OCI-LY7 (cell line): Measurements from ENCODE around the gene CD44. TPM values are rescaled to one million over a fixed set of nuclear protein-coding genes. Genes with fewer than 3 reads are reported as not detected.

Experiments
- BruUV-seq: library from RNA; stranded (reverse); fragments of 400-500 nt; replicated peaks from 2 replicates; lab custom pipeline; 2021; lab: Mats Ljungman, UMichigan
- CTCF ChIA-PET: fragments of 300-600 bp; sonication (Branson Sonifier 250); formaldehyde crosslinking; loops from one replicate; lab custom pipeline; 2022; ENCODE audit warnings: antibody characterized with exemption; ENCODE audit not compliant: unreplicated experiment; lab: Charles Lee
- POLR2A ChIA-PET: fragments of 300-600 bp; sonication (Branson Sonifier 250); formaldehyde crosslinking; loops from one replicate; lab custom pipeline; 2022; ENCODE audit warnings: antibody characterized with exemption; lab: Charles Lee
- DNase-seq: peaks from one replicate; pipeline ENCODE4 v3.0.0-alpha.2; 2015; ENCODE audit warnings: low spot score
- H2AFZ ChIP-seq: fragments of 200-600 bp; sonication (generic), shearing (Covaris generic); 2 replicates; pipeline ENCODE4 v1.6.1; 2014; ENCODE audit warnings: mild to moderate bottlenecking, antibody characterized with exemption, low read length, moderate library complexity
- H3K27ac ChIP-seq: fragments of 200-600 bp; sonication (generic); 2 replicates; pipeline ENCODE4 v1.5.1; 2014; ENCODE audit warnings: mixed run types, low read depth, mild to moderate bottlenecking, moderate library complexity, low read length, inconsistent platforms; ENCODE audit not compliant: poor library complexity, severe bottlenecking
- H3K36me3 ChIP-seq: fragments of 200-600 bp; sonication (generic); 2 replicates; pipeline ENCODE4 v1.6.1; 2014; ENCODE audit warnings: mild to moderate bottlenecking, antibody characterized with exemption, low read length, moderate library complexity, mixed read lengths; ENCODE audit not compliant: insufficient read depth
- H3K4me1 ChIP-seq: fragments of 200-600 bp; sonication (generic); 2 replicates; pipeline ENCODE4 v1.5.1; 2014; ENCODE audit warnings: mild to moderate bottlenecking, low read length; ENCODE audit not compliant: insufficient read depth, poor library complexity, severe bottlenecking
- H3K4me2 ChIP-seq: fragments of 200-600 bp; sonication (generic); 2 replicates; pipeline ENCODE4 v1.6.1; 2014; ENCODE audit warnings: mild to moderate bottlenecking, low read length
- H3K4me3 ChIP-seq: fragments of 200-600 bp; sonication (generic); 2 replicates; pipeline ENCODE4 v1.5.1; 2014; ENCODE audit warnings: mild to moderate bottlenecking, low read depth, low read length; ENCODE audit not compliant: poor library complexity, severe bottlenecking
- H3K79me2 ChIP-seq: fragments of 200-600 bp; sonication (generic); 2 replicates; pipeline ENCODE4 v1.6.1; 2016; ENCODE audit warnings: low read depth, mild to moderate bottlenecking, low read length, moderate library complexity, mixed read lengths; ENCODE audit not compliant: insufficient read depth
- H3K9me2 ChIP-seq: fragments of 200-600 bp; sonication (generic); 2 replicates; pipeline ENCODE4 v1.6.1; 2016; ENCODE audit warnings: mild to moderate bottlenecking, low read length, mixed read lengths; ENCODE audit not compliant: insufficient read depth
- H3K9me3 ChIP-seq: fragments of 200-600 bp; sonication (generic); 2 replicates; pipeline ENCODE4 v1.6.1; 2014; ENCODE audit warnings: mild to moderate bottlenecking, mixed run types, low read length, mixed read lengths
- H4K20me1 ChIP-seq: fragments of 200-600 bp; sonication (generic); 2 replicates; pipeline ENCODE4 v1.6.1; 2014; ENCODE audit warnings: mild to moderate bottlenecking, antibody characterized with exemption, low read length, moderate library complexity, mixed read lengths; ENCODE audit not compliant: insufficient read depth
- EZH2phosphoT487 ChIP-seq: fragments of 200-600 bp; sonication (generic); IDR thresholded peaks from 2 replicates; pipeline ENCODE4 v1.6.1; 2018; ENCODE audit warnings: low read depth, borderline replicate concordance, mild to moderate bottlenecking, mixed run types, antibody characterized with exemption, low read length, moderate library complexity, mixed read lengths
- intact Hi-C: fragments of 100-400 bp; cut with micrococcal nuclease; formaldehyde crosslinking; loops from one replicate; pipeline ENCODE4 v1.10.0; 2022; ENCODE audit not compliant: unreplicated experiment
- total RNA-seq, 2 experiments: library from RNA; depleted of rRNA in 1 of 2; stranded (reverse); fragments of >200 nt in 1 of 2; shearing (Covaris generic) in 1 of 2; gene quantifications; 2 replicates each; pipeline ENCODE4 v1.2.3, GENCODE V29; 2014 to 2022
- TF ChIP-seq, protein P1 (sequence below): fragments of 200-600 bp; sonication (generic); conservative IDR thresholded peaks from 2 replicates; pipeline ENCODE4 v1.5.1; 2014; ENCODE audit warnings: mild to moderate bottlenecking, antibody characterized with exemption, low read length, moderate library complexity, mixed read lengths

The CD44 gene
- total RNA-seq, 2 experiments from 2014 or later, result 0.55 TPM; not detected in 1

DNA sequence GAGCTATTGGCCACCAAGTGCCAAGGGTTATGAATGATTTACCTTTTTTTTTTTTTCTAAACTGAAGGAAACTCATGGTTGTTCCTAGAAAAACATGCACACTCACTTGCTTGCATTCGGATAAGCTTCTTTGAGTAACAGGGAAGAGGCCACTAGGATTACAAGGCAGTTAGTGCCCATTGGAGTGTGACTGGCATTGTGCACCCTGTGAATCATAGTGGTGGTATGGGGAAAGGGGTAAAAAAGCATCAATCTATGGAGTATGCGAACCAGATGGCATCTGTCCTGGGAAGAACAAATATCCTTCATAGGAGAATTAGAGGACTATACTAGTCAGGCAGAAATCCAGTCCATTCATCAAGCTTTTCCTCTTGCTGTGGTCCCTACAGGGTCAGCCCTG lies 24.2 kb downstream of the CD44 start:
- CTCF ChIA-PET, result interaction anchor here (0.8 kb wide), 1 partner anchor 9 kb away, joined by 3 read pairs; no protein-coding TSS in a partner anchor
- H3K27ac ChIP-seq, result no peak overlapping the region
- H3K4me2 ChIP-seq, result peak overlapping the region; percentile 40

DNA sequence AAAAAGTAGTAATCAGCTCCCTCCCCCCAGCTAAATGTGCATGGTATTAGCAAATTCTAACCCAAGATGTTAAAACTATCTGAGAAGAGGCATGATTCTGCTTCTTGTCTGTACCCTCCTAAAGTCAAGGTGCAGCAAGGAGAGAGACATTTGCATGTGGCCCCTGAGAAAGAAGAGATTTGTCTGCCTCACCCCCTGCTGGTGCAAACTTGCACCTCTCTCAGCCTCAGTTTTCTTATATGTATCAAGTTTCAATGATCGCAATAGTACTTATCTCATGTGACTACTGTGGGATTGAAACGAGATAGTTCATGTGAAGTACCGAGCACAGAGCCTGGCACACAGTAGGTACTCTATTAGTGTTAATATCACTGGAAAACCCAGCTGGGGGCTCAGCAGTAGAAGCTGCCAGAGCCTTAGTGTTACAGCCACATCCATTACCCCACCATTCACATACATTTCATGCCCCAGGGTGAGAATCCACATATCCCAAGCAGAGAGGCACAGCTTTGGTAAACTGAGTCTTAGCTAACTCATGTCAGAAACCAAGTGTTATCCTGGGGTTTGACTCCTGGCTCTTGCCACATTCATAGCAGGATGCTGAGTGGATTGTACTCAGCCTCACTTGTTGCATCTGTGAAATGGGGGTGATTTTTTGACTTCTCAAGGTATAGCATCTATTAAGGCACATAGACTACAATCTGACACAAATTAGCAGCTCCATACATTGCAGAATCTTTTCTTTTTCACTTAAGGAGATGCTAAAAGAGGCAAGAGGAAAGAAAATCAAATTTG lies 24.9 kb downstream of the CD44 start:
- Histone ChIP-seq H3K4me3 (no peak overlapping the region), H3K79me2 (no peaks in the 10 kb centered on the region), H3K4me2 (peak overlapping the region; percentile 40), H3K9me2 (no peaks in the 10 kb centered on the region), H2AFZ (peak overlapping the region; percentile 21; the same call in 1 of the 2 replicates), H3K36me3 (no peaks in the 10 kb centered on the region), H3K27ac (no peak overlapping the region), H3K9me3 (no peaks in the 10 kb centered on the region), H3K4me1 (peaks cover 43% of the 10 kb centered on the region), H4K20me1 (no peaks in the 10 kb centered on the region)
- intact Hi-C loops, result loop anchor here (1.0 to 5.0 kb wide), 5 partner anchors 58 to 237 kb away; no protein-coding TSS in a partner anchor
- no peak for TF ChIP-seq EZH2phosphoT487
- TF ChIP-seq, protein P1, sequence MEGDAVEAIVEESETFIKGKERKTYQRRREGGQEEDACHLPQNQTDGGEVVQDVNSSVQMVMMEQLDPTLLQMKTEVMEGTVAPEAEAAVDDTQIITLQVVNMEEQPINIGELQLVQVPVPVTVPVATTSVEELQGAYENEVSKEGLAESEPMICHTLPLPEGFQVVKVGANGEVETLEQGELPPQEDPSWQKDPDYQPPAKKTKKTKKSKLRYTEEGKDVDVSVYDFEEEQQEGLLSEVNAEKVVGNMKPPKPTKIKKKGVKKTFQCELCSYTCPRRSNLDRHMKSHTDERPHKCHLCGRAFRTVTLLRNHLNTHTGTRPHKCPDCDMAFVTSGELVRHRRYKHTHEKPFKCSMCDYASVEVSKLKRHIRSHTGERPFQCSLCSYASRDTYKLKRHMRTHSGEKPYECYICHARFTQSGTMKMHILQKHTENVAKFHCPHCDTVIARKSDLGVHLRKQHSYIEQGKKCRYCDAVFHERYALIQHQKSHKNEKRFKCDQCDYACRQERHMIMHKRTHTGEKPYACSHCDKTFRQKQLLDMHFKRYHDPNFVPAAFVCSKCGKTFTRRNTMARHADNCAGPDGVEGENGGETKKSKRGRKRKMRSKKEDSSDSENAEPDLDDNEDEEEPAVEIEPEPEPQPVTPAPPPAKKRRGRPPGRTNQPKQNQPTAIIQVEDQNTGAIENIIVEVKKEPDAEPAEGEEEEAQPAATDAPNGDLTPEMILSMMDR, result peak; percentile 82
- CTCF ChIA-PET, result no interaction called here
- BruUV-seq, result no TSS peak
- DNase-seq, result peak; percentile 65
- POLR2A ChIA-PET, result interaction anchor here (0.5 to 2.0 kb wide), 13 partner anchors 9 to 221 kb away, joined by 3 to 5 read pairs (median 3); no protein-coding TSS in a partner anchor

More for the DNA sequence above, 24.2 kb downstream of the CD44 start:
- no TSS peak for BruUV-seq
- intact Hi-C loops, result loop anchor here (1.0 to 5.0 kb wide), 5 partner anchors 57 to 236 kb away; no protein-coding TSS in a partner anchor
- no peak for DNase-seq
- H2AFZ ChIP-seq, result peak overlapping the region; percentile 21; the same call in 1 of the 2 replicates
- H3K36me3 ChIP-seq, result no peaks in the 10 kb centered on the region
- no peaks in the 10 kb centered on the region for H3K9me2 ChIP-seq
- no peaks in the 10 kb centered on the region for H4K20me1 ChIP-seq
- H3K4me3 ChIP-seq, result no peak overlapping the region
- no peak for TF ChIP-seq EZH2phosphoT487
- TF ChIP-seq, protein P1, result no peak
- H3K4me1 ChIP-seq, result peaks cover 43% of the 10 kb centered on the region
- POLR2A ChIA-PET, result interaction anchor here (0.7 to 2.0 kb wide), 14 partner anchors 8 to 221 kb away, joined by 3 to 5 read pairs (median 4); no protein-coding TSS in a partner anchor
- no peaks in the 10 kb centered on the region for H3K79me2 ChIP-seq
- H3K9me3 ChIP-seq, result no peaks in the 10 kb centered on the region
